ENCODE measurements around the gene DACH1. TPM values are rescaled to one million over a fixed set of nuclear protein-coding genes. Genes with fewer than 3 reads are reported as not detected.

DACH1 gene
- total RNA-seq, 4 donors from 2014 or later = 1.2 to 7.9 (median 4.4) TPM

DNA sequence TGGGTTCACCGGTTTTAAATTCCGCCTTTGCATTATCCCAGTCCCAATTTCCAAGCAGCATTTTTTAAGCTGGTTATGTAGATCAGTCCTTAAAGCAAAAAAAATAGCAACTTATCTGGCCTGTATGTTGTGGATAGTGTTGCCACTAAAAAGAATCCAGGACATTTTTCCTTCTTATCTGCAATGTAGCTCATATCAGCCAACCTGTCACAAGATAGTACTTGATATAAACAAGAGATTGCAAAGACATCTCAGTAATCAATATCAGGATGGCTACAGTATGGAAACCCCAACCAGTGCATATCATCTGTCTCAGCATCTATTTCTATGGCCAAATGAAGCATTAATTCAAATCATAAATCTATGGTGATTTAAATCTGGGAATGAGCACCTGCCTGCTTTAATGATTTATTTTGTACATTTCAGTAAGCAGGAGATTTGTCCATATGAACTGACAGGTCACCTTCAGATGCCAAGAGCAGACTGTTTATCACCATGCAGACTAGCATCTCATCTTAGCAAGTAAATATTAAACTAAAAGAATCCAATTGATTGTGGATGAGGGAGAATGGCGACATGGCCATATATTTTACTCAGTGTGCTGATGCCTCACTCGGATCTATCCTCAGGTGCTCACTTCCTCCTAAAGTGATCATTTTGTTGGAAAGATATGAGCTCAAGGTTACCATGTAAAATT is 240.4 kb downstream of the DACH1 start:
- TF ChIP-seq, protein P1, sequence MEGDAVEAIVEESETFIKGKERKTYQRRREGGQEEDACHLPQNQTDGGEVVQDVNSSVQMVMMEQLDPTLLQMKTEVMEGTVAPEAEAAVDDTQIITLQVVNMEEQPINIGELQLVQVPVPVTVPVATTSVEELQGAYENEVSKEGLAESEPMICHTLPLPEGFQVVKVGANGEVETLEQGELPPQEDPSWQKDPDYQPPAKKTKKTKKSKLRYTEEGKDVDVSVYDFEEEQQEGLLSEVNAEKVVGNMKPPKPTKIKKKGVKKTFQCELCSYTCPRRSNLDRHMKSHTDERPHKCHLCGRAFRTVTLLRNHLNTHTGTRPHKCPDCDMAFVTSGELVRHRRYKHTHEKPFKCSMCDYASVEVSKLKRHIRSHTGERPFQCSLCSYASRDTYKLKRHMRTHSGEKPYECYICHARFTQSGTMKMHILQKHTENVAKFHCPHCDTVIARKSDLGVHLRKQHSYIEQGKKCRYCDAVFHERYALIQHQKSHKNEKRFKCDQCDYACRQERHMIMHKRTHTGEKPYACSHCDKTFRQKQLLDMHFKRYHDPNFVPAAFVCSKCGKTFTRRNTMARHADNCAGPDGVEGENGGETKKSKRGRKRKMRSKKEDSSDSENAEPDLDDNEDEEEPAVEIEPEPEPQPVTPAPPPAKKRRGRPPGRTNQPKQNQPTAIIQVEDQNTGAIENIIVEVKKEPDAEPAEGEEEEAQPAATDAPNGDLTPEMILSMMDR (IDR thresholded peaks at IDR 0.05; ENCODE audit: low read depth) = no peak

DNA sequence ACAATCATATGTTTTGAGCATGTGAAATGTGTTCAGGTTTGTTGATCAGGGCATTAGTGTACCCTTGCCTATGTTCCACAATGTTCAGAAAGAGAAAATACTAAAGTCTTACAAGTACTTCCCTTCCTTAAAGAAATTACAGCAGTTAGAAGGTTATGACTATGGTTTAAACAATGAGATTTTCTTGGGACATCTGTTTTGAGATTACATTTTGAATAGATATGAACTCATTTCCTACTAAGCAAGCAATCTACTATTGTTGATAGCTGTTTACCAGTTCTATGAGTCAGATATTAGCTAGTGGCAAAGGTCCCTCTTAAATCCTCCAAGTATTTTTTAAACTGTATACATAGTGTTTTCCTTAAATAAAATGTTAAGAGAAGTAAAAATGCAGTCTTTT is 241.3 kb downstream of the DACH1 start:
- TF ChIP-seq, protein P1 (IDR thresholded peaks at IDR 0.05; ENCODE audit: low read depth) = no peak

DNA sequence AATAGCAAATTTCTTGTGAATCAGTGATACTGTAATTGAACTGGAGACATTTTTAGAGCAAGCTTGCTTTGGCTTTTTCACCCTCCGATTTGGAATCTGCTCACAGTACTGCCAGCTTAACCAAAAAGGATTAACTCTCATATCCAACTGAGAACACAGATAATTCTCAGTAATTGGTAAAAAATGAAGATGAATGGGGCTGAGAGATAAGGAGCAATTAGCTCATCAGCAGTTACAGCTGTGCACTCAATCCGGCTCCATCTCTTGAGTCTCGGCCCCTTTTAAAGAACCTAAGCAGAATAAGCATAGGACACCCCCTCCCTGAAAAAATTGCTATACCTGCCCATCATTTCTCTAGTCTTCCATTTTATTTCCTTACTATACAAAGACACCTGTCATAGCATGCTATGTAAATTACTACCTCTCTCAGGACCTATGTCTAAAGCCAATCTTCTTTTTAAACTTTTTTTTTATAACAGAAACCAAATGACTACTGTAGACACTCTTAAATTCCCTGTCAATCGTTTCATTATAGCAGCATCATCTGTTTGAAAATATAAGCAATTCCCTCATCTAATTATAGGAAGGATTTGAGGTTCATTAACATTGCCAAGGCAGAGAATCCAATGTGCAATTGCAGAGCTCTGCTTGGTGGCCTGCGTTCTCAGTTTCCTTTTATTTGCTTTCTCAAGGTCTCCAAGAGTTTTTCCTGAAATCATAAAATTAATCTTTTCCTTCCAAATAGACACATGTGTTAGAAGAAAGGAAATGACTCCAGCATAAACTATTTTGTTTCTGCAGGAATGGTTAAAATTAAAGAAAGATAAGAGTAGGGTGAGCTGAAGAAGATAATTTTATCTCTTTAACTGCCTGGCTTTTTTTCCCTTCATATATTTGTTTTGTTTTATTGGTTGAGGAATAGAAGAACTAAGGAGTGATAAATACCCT is 242.1 kb downstream of the DACH1 start:
- TF ChIP-seq, protein P1 (IDR thresholded peaks at IDR 0.05; ENCODE audit: low read depth) = no peak

DNA sequence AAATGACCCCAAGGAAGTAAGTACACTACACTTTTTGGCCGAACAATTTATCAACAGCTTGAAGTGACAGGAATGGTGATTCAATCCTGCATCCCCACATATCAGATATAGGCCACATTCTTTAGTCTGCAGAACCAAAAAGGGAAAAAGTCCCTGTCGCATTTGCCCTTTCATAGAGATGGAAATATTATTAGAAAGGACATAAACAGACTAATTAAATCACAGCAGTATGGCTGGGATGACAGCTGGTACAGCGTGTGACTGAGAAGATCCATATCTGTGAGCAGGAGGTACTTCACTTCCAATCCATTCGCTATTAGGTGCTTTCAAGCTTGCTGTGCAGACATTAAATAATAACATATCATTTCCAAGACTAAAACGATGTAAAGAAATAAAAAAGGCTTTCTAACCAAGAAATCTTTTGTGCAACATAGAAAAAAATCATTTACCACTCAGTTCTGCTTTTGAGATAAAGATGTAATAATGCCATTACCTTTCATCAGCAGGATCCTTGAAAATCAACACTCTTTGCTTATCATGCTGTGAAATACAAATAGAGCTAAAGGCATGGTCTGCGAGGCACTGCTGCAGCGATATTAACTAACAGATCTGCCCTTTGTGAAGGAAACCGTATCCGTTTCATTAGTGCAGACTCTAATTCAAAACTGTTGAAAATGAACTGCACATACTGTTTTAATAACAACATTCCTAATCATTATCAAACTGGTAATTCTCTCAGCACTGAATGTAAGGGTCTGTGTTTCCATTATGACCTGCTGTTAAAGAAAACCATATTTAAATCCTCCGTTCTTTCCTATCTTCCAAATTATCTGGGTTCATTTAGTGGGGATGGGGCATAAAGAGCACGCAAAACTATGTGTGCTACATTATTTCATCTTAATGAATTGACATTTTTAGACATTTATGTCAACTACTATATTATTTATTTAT is 245.6 kb downstream of the DACH1 start:
- TF ChIP-seq, protein P1 (IDR thresholded peaks at IDR 0.05; ENCODE audit: low read depth) = no peak

DNA sequence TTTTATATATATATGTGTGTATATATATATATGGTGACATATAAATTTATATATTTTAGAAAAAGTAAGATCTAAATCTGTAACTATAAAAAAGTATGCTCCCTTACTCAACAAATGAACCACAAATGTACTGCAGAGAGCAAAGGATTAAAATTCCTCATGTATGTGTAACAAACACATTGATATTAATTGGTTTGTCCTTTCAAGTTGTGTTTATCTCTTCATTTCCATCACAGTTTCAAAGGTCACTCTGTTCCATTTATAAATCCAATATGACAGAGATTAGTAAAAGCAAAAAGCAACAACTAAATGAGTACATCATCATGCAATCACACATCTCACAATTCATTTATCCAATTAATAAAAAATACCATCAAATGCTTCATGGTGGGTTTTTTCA is 247.9 kb downstream of the DACH1 start:
- TF ChIP-seq, protein P1 (IDR thresholded peaks at IDR 0.05; ENCODE audit: low read depth) = no peak

DNA sequence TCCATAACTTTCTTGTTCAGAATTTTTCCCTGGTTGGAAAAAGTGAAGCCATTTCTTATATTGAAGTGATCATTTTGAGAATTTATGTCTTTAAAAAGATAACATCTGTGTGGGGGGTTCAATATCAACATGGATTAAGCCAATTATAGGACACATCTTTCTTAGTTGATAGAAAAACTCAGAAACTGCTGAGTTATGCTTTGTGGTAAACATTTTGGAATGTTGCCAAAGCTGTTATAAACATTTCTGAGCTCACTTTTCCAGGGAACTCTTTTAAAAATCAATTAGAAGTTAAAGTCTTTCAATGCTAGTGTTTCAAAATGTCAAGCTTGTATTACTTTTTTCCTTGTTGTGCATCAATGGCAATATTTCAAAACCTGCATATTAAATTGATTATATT is 248.8 kb downstream of the DACH1 start:
- TF ChIP-seq, protein P1 (IDR thresholded peaks at IDR 0.05; ENCODE audit: low read depth) = no peak
